Heart left ventricle (tissue), 16 donors: Measurements from ENCODE around the gene EMILIN2. TPM values are rescaled to one million over a fixed set of nuclear protein-coding genes. Genes with fewer than 3 reads are reported as not detected.

Experiments
- ATAC-seq, 4 donors: fragments of 200-7000 bp; cut with Tn5 transposase; one replicate each; pipeline ENCODE4 v1.9.1; 2020 to 2022; ENCODE audit warnings: moderate library complexity in 4 of 4, mild to moderate bottlenecking in 3 of 4, moderate number of reproducible peaks in 1 of 4
- DNase-seq, 5 donors: peaks; one replicate each; pipeline ENCODE4 v3.0.0-alpha.2; 2020
- H3K27ac ChIP-seq, 12 donors: fragments of 200-600 bp; sonication (generic) in 4 of 12; one replicate each; pipeline versions ENCODE4 v1.5.0 to v1.8.0; 2016 to 2022; ENCODE audit warnings: mild to moderate bottlenecking in 2 of 12
- H3K27me3 ChIP-seq, 9 donors: fragments of 200-600 bp; sonication (generic) in 2 of 9; one replicate each; pipeline versions ENCODE4 v1.5.1 to v1.8.0; 2016 to 2022; ENCODE audit warnings: mild to moderate bottlenecking in 3 of 9
- H3K36me3 ChIP-seq, 9 donors: fragments of 200-600 bp; sonication (generic) in 2 of 9; one replicate each; pipeline versions ENCODE4 v1.5.0 to v1.8.0; 2018 to 2022; ENCODE audit warnings: mild to moderate bottlenecking in 2 of 9
- H3K4me1 ChIP-seq, 12 donors: fragments of 200-600 bp; sonication (generic) in 4 of 12; one replicate each; pipeline versions ENCODE4 v1.5.0 to v1.8.0; 2016 to 2022; ENCODE audit warnings: mild to moderate bottlenecking in 3 of 12
- H3K4me3 ChIP-seq, 12 donors: fragments of 200-600 bp; sonication (generic) in 4 of 12; one replicate each; pipeline versions ENCODE4 v1.5.0 to v1.8.0; 2017 to 2022; ENCODE audit warnings: mild to moderate bottlenecking in 9 of 12, moderate library complexity in 4 of 12
- H3K9me3 ChIP-seq, 12 donors: fragments of 200-600 bp; sonication (generic) in 4 of 12; one replicate each; pipeline versions ENCODE4 v1.5.0 to v1.8.0; 2016 to 2022; ENCODE audit warnings: mild to moderate bottlenecking in 1 of 12
- CTCF ChIP-seq, 12 donors: fragments of 200-600 bp; sonication (generic) in 4 of 12; IDR thresholded peaks; one replicate each; pipeline versions ENCODE4 v1.5.0 to v1.8.0; 2018 to 2022; ENCODE audit warnings: antibody characterized with exemption in 12 of 12, mild to moderate bottlenecking in 5 of 12
- POLR2A ChIP-seq, 2 donors: fragments of 450-650 bp; IDR thresholded peaks; one replicate each; pipeline ENCODE4 v1.6.1; 2017; ENCODE audit warnings: antibody characterized with exemption in 2 of 2, mild to moderate bottlenecking in 2 of 2, moderate library complexity in 2 of 2
- WGBS, 4 donors: extraction: QIAGEN DNeasy Blood & Tissue Kit in 2 of 4; methylation state at CpG; one replicate each; pipeline versions ENCODE4 v1.1.5 to v1.1.7; 2013 to 2018; 5-methylcytosine and 5-hydroxymethylcytosine counted together
- intact Hi-C, 10 donors: fragments of 100-400 bp; cut with DNase I; formaldehyde crosslinking; loops; one replicate each; pipeline versions ENCODE4 v1.11.1 to v1.14.2; 2022
- long read RNA-seq, 3 donors: library from polyadenylated mRNA; unstranded; transcript quantifications; one replicate each; pipeline ENCODE4 v2.0.0, GENCODE V29; 2020 to 2021
- polyA plus RNA-seq, 2 donors: library from polyadenylated mRNA; stranded (reverse); fragments of 200-250 nt; gene quantifications; one replicate each; pipeline ENCODE4 v1.2.3, GENCODE V29; 2013
- total RNA-seq, 9 donors: library from RNA; depleted of rRNA in 2 of 9; stranded (reverse); fragments of >200 nt in 2 of 9; fragmentation: NEBNext Ultra II Directional in 3 of 9; extraction: Animal tissue kit (Norgen Biotek cat#: 25700) in 3 of 9; gene quantifications; one replicate each; pipeline versions ENCODE4 v1.1.0 to v1.2.4, GENCODE V29; 2016 to 2023
- donor health status: ischemic (EF 13 %, LVEDD 7.1; RV severe dilation, severe dysfunction).
- donor health status: healthy with polysubstance abuse.
- donor health status: DM: no; HTN: yes; CAD: no.
- donor health status: DM: no; HTN: no; CAD: no.
- donor health status: ischemic (EF 25% LVEDD 6.9; RV normal size, moderate dysfunction).
- donor health status: ischemic (EF 25% LVEDD 5.7; RV mildly dilated, moderate dysfunction).
- donor health status: healthy.
- donor health status: DM: yes; HTN: yes; CAD: no.
- donor health status: ischemic (EF 35%, LVEDD 5.7; RV mildly dilated, moderate dysfunction).
- donor health status: nonischemic (EF 11% LVEDD 7.7; RV severe dilation, severe dysfunction).
- donor health status: DM: yes; HTN: yes; CAD: no.
- donor health status: PGD.
- donor health status: ischemic (EF 29% LVEDD 5.4; RV normal size, mild dysfunction).
- donor health status: nonischemic (EF 23%, LVEDD 6.1; RV moderate dilation, normal function).

The EMILIN2 gene
- total RNA-seq (10 to 100 TPM; 17.8 to 71.3 (median 22.6) TPM), polyA plus RNA-seq (10 to 100 TPM; 14.4 to 38.2 TPM)
- long read RNA-seq, donor 1, full-length matches to known transcripts = 39 of 72 reads
- long read RNA-seq, donor 1, partial matches to known transcripts = 26 of 72 reads
- long read RNA-seq, donor 1, other reads (novel, unspliced or antisense) = 7 of 72 reads
- long read RNA-seq, donor 2, partial matches to known transcripts = 5 of 9 reads
- long read RNA-seq, donor 2, other reads (novel, unspliced or antisense) = 2 of 9 reads
- long read RNA-seq, donor 3, full-length matches to known transcripts = 38 of 71 reads
- long read RNA-seq, donor 3, partial matches to known transcripts = 16 of 71 reads
- long read RNA-seq, donor 3, other reads (novel, unspliced or antisense) = 17 of 71 reads

GRCh38 chr18:2846636-2847316 lies at the start of gene EMILIN2:
TSS of gene EMILIN2 (plus strand) at chr18:2847006. CDS start at chr18:2847189, 183 bp downstream.
- H3K27me3 ChIP-seq = peaks cover 0 to 36% (median 17%) of the 10 kb centered on the region in 9 donors
- H3K27ac ChIP-seq = peak within 1 kb of the TSS; percentile 2 to 93 (median 70)
- intact Hi-C loops = loop anchor here in 5 of 10 donors (2.0 to 10.0 kb wide), 4 partner anchors 48 to 60 kb away; no protein-coding TSS in a partner anchor
- DNase-seq (peak; percentile 74 to 91 (median 82)), ATAC-seq (peak in 3 of 4 donors; percentile 44 to 65 (median 45))
- peaks cover 0 to 5% (median 0%) of the 10 kb centered on the region in 9 donors for H3K36me3 ChIP-seq
- H3K9me3 ChIP-seq = no peaks in the 10 kb centered on the region
- 1 to 2% (median 1%) methylated on average over 48 to 80 of the region's 80 CpGs for WGBS, 4 donors
- TF ChIP-seq POLR2A (IDR thresholded peaks at IDR 0.05) (no peak), CTCF (IDR thresholded peaks at IDR 0.05) (no peak)
- peak within 1 kb of the TSS; percentile 48 to 82 (median 62) for H3K4me3 ChIP-seq
- H3K4me1 ChIP-seq = peaks cover 0 to 50% (median 14%) of the 10 kb centered on the region in 12 donors

- Histone ChIP-seq H3K9me3 (no peaks in the 10 kb centered on the region), H3K36me3 (peaks cover 0 to 97% (median 79%) of the 10 kb centered on the region in 9 donors), H3K4me3 (no peak overlapping the region), H3K27ac (no peak overlapping the region), H3K4me1 (no peaks in the 10 kb centered on the region), H3K27me3 (no peaks in the 10 kb centered on the region)
- ATAC-seq (no peak), DNase-seq (no peak)
- intact Hi-C loops = loop anchor here in 1 of 10 donors (10.0 kb wide), 1 partner anchor 73 kb away; no protein-coding TSS in a partner anchor
- 76 to 89% (median 79%) methylated on average over 1 of the region's 1 CpG for WGBS, 4 donors
- no peak for TF ChIP-seq POLR2A (IDR thresholded peaks at IDR 0.05)
- no peak for TF ChIP-seq CTCF (IDR thresholded peaks at IDR 0.05)
These were observed 48.9 kb upstream of the EMILIN2 start for GRCh38 chr18:2797951-2798350.

- WGBS, 4 donors = 71 to 99% (median 74%) methylated on average over 2 of the region's 2 CpGs
- H3K9me3 ChIP-seq = no peaks in the 10 kb centered on the region
- H3K36me3 ChIP-seq = peaks cover 0 to 99% (median 80%) of the 10 kb centered on the region in 9 donors
These were observed 47.4 kb upstream of the EMILIN2 start for GRCh38 chr18:2799369-2799768.

More at GRCh38 chr18:2799369-2799768, 47.4 kb upstream of the EMILIN2 start:
- Histone ChIP-seq H3K27ac (no peak overlapping the region), H3K4me3 (no peak overlapping the region), H3K4me1 (no peaks in the 10 kb centered on the region), H3K27me3 (no peaks in the 10 kb centered on the region)
- intact Hi-C loops = loop anchor here in 1 of 10 donors (10.0 kb wide), 1 partner anchor 75 kb away; no protein-coding TSS in a partner anchor
- ATAC-seq (no peak), DNase-seq (no peak)
- TF ChIP-seq POLR2A (IDR thresholded peaks at IDR 0.05) (no peak), CTCF (IDR thresholded peaks at IDR 0.05) (no peak)
